Fibroblast of the conjunctiva (primary cell): ENCODE results near the gene STXBP3.
"Not testable (repeated sequence)": the region's sequence is repeated elsewhere in the genome, so short reads cannot be mapped to it uniquely, and the experiment has no call there.

Experiments
- DNase-seq: peaks from one replicate; pipeline ENCODE4 v3.0.0-alpha.2; 2010; ENCODE audit warnings: low read depth

STXBP3 gene

DNA sequence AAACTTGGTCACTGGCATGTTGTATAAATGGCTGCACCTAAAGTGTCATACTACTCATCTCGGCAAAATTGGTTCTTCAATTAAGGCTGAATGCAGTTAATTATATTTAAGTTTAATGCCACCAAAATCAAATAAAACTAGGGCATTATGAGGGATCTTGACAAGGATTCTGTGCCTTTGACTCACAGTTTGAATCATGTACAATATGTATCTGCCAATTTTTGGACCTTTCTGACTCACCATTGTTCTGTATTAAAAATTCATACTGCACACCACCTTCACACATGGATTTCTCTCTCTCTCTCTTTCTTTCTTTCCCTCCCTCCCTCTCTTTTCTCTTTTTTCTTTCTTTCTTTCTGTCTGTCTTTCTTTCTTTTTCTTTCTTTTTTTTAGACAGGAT lies 14.1 kb upstream of the STXBP3 start:
- DNase-seq: no peak

DNA sequence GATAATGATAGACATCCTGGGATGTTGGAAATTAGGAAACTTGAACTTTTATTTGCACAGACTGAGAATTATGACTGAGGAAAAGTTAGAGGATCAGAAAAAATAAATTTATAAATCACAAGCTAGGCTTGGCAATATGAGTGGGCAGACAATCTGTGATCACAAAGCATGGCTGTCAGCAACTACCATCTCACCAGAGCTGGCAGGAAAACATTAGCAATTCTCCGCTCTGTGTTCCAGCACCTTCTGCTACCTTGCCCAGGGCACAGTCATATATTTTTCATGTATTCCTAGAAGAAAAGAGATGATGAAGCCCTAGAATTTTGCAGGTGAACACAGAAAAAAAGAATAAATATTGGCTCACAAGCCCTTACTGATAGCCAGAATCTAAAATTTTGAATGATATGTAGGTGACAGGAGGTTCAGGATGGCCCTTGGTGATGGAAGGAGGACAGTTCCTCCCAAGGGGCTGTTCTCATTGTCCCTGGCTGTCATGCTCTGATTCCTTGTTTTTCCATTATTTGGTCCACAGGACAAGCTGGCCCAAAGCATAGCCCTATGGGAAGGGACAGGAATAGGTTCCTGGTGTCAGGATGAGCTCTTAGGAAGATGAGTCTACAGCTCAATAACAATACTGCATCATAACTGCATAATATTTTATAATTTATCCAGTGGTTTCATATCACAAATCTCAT lies 12.2 kb upstream of the STXBP3 start:
- DNase-seq: no peak

DNA sequence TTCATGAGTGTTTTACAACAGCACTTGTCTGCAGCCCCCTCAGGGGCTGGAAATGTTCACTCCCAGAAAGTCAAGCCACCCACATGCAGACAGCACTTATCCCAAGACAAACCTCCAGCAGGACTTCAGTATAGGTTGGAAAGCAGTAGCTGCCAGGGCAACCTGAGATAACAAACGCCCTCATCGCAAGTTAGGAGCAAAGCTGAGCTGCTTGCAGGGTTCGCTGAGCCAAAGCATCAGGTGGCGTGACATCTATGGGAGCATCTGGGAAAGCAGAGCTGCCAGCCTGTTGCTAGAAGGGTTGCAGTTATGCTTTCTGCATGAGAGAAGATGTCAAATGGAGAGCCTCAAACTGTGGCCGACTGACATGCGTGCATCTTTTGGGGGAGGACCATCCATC lies 4.2 kb upstream of the STXBP3 start:
- no peak for DNase-seq

DNA sequence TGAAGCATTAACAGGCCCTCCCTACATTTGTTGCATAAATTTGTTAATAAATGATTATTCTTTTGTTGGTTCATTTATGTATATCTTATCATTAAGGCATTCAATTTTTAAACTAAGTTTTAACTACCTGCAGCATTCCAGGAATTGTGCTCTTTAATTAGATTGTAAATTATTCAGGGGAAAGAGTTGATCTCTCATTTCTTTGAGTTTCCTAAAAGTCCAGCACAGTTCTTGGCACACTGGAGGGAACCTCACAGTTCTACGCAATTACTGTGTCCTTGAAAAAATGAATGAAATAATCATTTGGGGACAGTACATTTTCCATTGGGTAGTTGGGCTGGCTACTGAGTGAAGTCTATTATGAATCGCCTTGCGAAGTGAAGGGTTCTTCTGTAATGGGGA lies 493 bp upstream of the STXBP3 start:
- no peak for DNase-seq

DNA sequence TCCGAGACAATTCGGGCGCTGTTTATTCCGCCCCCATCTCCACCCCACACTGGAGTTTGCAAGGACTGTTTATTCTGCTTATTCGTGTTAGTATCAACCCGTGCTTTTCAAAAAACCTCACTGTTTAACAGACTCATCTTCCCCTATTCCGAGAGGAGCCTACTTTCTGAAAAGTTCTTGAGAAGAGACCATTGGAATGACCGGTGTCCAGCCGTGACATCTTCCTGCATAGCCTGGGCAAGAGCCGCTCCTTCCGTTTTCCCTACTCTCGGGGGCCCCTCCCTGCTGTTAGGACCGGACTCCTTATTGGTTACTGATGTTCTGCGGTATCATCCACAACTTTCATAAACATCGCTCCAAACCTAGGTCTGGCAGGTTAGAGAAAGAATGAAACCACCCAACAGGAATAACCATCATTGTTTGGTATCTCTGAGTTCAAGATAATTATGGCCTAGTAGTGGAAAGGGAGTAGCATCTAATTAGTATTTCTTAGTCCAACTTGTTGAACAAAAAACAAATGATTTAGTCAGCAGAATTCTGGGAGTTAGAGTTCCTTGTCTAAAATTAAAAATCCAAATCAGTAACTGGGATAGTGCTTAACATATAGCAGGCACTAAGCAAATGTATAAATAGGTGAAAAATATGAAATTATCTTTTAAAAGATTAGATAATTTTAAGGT lies 837 bp downstream of the STXBP3 start:
- DNase-seq: peak; percentile 81

DNA sequence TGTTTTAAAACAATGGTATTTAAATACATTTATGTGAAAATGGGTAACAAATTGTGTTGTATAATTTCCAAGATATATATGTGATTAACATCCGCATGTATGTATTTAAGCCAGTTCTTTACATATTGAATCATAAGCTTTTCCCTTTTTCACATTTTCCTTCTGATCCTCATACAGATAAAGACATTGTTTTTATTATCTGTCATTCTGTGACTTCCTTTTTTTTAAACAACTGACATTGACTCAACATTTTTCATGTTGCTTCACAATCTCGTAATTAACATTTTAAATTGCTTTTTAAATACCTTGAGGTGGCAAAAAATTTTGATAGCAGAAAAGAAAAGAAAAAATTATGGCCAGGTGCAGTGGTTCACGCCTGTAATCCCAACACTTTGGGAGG lies 1.4 kb downstream of the STXBP3 start:
- no peak for DNase-seq

DNA sequence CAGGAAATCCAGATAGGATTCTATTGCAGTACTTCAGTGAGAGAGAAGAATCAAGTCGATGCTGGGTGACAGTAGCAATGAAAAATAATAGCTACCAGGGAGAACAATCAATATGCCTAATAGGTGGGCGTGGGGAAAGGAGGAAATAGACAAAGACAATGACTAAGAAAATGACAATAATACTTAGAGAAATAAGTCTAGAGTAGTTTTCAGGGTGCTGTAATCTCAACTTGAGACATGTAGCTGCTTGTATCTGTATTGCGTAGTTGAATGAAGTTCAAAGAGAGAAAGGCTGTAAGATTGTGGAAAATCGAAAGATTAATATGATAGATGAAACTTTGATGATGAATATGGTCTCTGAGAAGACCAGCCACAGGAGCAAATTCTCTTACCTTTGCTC lies 2.6 kb downstream of the STXBP3 start:
- no peak for DNase-seq

DNA sequence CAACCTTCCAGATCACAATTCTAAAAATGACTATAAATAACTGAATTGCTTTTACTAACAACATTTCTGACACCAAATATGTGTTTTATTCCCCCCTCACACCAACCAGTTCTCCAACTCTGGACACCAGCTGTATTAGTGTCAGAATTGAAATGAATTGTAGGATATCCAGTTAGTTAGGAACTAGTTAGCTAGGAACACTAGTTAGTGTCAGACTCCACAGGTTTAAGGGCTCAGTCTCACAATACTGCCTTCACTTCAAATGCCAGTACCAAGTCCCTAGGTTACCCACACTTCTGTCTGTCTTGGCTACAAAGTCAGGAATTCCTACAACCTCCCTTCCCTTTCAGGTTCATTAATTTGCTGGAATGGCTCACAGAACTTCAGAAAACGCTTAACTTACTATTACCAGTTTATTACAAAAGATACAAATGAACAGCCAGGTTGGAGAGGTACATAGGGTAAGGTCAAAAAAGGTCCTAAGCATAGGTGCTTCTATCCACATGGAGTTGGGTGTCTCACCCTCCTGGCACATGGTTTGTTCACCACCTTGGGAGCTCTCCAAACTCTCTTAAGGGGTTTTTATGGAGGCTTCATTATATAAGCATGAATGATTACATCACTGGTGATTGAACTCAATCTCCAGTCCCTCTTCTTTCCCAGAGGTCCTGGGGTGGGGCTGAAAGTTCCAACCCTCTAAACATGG lies 4.2 kb downstream of the STXBP3 start:
- no peak for DNase-seq

DNA sequence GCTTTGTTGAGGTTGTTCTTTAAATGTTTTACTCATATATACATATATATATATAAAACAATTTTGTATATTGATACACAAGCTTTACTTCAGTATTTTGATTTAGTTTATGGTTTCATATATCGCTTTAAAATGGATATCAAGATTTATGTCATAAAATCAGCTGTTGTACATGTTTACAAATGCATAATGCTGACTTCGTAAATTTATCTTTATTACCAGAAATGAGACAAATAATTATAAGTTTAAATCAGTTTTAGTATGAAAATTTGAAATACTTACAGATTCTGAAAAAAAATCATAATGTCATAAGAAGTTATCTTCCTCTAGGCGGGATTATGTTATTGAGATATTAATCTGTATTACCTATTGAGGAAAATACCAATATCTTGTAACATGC lies 6.9 kb downstream of the STXBP3 start:
- DNase-seq: no peak

DNA sequence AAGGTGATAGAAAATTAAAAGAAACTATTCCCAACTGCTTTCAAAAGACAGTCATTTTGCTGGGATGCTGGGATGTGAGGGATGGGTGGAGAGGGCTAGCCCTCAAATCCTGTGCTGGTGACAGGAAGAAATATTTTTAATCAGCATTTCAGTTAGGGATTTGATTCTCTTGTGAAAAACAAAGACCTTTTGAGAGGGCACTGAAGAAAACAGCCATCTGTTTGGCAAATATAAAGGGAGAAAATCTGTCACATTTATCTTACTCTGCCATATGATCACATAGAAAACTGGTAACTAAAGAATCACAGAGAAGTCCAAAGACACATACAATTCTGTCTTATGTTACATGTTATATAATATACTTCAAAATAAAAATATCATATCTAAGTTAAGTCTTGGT lies 12.3 kb downstream of the STXBP3 start:
- no peak for DNase-seq

DNA sequence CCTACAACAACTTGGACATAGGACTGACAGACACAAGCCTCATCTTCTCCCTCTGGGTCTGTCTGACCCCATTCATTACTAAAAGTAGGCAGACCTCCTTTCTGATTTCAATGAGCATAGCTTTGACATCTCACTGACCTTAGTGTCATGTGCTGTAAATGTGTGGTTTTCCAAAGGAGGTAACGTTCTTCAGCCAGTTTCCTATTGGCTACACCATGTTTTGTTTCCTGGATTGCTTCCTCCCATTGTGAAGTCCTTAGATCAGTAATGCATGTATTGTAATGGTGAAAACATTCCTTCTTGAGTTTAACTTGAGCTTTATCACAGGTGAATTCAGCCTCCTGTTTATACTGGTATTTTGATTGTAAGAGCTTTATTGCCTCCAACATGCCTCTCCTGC lies 20.6 kb downstream of the STXBP3 start:
- no peak for DNase-seq

DNA sequence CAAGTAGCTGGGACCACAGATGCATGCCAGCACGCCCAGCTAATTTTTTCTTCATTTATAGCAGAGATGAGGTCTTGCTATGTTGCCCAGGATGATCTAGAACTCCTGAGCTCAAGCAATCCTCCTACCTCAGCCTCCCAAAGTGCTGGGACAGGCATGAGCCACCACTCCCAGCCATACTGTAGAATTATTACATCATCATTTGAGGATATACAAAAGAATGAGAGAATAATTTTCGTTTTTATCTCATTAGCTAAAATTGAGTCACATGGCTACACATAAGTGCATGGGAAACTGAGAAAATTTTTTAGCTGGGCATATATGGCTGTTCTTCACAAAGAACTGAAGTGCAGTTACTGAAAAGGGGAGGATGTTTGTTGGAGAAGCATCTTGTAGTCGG lies 21.2 kb downstream of the STXBP3 start:
- DNase-seq: no peak

DNA sequence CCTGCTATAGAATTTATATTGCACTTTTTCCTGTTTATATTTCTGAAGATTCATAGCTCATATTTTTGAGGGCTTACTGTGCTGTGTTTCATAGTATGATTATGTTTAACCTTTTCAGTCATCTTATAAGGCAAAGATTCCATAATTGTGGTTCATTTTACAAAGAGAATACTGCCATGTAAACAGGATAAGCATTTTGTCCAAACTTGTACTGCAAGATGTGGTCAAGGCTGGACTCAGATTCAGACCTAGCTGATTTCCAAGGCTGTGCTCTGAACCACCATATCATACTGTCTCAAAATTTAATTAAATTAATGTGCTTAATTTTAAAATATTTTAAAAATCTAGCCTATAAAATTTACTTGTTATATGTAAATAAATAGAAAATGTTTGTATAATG lies 31.4 kb downstream of the STXBP3 start:
- DNase-seq: no peak

DNA sequence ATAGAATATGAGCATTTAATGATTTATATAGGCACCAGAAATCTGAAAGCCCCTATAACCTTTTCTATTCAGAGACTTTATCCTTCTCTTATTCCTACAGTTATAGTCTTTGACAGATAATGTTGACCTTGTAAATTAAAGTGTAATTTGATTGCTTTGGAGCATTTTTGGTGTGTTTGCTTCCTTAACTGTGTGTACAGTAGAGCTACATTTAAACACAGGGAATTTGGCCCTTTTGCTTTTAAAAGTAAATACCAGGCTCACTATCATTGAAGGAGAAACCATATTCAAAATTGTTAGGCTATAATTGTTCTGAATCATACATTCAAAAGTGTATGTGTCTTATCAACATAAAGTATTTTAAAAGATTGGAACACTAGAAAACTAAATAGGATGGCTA lies 33.0 kb downstream of the STXBP3 start:
- DNase-seq: no peak

DNA sequence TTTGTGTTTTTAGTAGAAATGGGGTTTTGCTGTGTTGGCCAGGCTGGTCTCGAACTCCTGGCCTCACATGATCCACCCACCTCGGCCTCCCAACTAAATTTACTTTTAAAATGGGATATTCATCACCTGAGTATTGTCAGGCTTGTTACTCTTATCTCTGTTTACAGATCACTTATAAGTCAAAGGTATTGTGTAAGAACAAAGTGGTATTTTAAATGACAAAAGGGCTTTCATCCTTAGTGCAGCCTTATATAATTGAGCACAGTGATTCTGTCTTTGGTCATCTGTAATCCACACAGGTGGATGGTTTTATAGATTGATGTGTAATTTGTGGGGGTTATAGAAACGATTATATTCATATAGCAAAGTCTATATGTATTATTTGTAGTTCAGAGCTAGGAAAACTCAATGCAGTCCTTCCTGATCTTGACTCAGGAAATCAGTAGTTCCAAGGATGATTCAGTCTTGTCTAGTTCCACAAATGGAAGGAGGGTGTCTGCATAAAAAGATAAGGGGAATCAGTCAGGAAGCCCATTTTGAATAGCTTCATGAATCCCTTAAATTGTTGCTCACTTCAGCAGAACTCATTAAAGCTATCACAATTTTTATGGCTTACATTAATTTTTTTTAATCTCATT lies 34.6 kb downstream of the STXBP3 start:
- no peak for DNase-seq

DNA sequence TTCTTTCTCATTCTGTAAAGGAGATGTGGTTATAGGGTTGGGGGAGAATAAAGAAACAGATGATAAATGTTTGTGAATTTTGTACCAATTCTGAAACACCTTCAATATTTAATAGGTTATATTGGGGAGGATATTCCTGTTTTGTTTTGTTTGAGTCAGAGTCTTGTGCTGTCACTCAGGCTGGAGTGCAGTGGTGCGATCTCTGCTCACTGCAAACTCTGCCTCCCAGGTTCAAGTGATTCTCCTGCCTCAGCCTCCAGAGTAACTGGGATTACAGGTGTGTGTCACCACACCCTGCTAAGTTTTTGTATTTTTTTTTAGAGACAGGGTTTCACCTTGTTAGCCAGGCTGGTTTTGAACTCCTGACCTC lies 35.1 kb downstream of the STXBP3 start:
- DNase-seq: not testable (repeated sequence)

DNA sequence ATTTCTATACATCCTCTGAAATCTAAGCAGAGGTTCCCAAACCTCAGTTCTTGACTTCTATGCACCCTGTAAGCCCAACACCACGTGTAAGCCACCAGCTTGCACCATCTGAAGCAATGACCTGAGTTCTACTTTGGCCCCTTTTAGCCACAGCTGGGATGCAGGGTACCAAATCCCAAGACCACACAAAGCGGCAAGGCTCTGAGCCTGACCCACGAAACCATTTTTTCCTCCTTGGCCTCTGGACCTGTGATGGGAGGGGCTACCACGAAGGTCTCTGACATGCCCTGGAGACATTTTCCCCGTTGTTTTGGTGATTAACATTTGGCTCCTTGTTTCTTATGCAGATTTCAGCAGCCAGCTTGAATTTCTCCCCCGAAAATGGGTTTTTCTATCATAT lies 38.8 kb downstream of the STXBP3 start:
- DNase-seq: no peak

DNA sequence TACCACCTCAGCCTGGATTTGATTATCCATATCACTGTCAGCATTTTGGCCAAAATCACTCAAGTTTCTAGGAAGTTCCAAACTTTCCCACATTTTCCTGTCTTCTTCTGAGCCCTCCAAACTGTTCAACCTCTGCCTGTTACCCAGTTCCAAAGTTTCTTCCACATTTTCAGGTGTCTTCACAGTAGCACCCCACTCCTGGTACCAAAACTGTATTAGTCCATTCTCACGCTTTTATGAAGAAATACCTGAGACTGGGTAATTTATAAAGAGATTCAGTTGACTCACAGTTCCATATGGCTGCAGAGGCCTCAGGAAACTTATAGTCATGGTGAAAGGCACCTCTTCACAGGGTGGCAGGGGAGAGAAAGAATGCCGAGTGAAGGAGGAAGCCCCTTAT lies 39.4 kb downstream of the STXBP3 start:
- no peak for DNase-seq

DNA sequence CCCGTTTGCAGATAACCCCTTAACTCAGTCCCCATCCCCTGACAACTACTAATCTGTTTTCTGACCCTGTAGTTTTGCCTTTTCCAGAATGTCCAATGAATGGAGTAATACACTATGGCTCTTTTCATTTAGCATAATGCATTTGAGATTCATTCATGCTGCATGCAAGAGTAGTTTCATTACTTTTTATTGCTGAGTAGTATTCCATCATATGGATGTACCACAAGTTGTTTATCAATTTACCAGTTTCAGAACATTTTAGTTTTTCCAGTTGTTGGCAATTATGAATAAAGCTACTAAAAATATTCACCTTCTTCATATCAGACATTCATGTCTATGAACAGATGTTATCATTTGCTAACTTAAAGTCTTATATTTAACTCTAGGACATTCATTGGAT lies 45.3 kb downstream of the STXBP3 start:
- DNase-seq: no peak

DNA sequence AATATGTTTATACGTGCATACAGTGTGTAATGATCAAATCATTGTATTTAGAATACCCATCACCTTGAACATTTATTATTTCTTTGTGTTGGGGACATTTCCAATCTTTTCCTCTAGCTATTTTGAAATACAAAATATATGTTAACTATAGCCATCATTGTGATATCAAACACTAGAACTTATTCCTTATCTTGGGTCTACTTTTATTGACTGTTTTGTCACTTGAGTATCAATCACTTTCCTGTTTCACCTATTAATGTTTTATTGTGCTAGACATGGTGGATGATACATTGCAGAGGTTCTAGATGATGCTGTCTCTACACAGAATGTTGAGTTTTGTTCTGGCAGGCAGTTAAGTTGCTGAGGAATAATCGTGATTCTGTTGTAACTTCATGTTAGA lies 45.9 kb downstream of the STXBP3 start:
- DNase-seq: no peak

DNA sequence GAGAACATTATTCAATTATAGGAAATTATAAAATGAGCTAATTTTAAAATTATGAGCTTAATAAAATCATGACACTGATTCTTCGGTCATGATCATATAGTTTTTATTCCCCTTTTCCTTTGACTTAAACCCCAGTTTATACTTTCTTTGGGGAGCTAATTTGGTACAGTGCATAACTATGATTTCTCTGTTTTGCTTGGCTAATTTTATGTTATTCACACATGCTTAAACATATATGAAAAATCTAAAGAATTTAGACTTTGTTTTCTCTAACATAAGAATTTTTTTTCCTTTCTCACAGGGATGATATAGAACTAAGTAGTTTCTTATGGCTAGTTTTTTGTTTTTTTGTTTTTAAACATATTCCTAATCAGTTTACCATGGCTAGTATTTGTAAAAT lies 52.5 kb downstream of the STXBP3 start:
- no peak for DNase-seq

DNA sequence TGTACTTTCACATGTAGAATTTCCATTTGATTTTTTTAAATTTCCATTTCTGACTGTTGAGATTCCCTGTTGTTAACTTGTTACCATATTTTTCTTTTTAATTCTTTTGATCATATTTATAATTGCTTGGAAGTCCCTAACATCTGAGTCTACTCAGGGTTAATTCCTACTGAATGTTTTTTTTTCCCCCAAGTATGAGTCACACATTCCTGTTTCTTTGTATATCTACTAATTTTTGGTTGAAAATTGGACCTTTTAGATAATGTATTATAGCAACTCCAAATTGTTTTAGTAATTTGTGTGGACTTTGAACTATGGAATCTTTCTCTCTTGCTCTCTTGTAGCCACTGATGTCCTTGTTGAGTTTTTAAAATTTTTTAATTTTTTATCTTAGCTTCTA lies 54.6 kb downstream of the STXBP3 start:
- no peak for DNase-seq

DNA sequence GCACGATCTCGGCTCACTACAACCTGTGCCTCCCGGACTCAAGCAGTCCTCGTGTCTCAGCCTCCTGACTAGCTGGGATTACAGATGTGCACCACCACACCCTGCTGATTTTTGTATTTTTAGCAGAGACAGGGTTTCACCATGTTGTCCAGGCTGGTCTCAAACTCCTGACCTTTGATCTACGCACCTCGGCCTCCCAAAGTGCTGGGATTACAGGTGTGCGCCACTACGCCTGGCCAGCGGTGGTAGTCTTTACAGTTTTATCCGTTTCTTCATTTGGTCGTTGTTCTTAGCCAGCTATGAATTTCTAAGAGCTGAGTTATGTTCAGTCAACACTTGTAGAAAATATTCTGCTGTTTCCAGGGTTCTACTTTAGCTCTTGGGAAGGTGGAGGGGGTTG lies 57.1 kb downstream of the STXBP3 start:
- no peak for DNase-seq
